ENCODE results near the gene COA3.
A peak's percentile ranks its signal among the peaks of the same experiment; 100 is the strongest.
"Not testable (repeated sequence)": the region's sequence is repeated elsewhere in the genome, so short reads cannot be mapped to it uniquely, and the experiment has no call there.

COA3 gene

DNA sequence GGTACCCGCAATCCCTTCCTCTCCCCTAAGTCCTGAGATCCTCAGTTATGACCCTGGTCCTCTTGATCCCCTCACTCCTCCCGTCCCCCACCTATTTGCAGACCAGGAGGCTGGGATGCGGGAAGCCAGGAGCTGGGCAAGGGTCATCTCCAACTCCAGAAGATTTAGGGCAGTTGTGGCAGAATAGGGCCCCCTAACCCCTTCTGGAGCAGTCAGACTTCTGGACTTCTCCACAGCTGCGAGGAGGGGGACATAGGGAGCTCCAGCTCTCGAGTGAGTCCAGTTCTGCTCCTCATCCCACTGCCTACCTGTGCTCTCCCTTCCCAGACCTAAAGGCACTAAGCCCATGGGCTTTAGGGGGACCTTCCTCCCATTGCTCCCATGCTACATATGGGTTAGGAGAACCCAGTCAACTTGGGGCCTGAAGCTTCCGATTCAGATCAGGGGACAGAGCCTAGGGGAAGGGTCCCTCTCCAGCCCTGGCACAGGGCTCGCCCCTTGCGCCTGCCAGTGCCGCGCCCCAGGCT, 16.8 kb downstream of the COA3 start:
- no peak for DNase-seq (ENCODE audit: low read depth)

DNA sequence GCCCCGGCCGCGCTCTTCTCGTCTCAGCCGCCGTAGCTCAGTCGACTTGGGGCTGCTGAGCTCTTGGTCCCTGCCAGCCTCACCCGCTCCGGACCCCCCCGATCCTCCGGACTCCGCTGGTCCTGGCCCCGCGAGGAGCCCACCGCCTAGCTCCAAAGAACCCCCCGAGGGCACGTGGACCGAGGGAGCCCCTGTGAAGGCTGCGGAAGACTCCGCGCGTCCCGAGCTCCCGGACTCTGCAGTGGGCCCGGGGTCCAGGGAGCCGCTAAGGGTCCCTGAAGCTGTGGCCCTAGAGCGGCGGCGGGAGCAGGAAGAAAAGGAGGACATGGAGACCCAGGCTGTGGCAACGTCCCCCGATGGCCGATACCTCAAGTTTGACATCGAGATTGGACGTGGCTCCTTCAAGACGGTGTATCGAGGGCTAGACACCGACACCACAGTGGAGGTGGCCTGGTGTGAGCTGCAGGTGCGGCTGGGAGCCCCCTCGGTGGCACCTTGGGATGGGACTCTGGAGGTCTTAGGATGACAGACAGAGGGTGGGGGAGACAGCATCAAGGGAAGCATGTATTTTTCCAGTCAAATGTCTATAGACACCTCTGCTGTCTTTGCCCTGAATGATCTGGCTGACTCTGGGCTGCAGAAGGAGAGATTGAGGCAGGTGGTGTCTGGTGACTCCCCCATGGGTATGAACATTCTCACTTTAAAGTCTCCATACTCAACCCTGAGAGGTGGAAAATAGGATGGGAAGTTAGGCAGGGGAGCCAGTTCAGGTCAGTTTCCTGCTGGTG, 17.5 kb downstream of the COA3 start:
- no peak for DNase-seq (ENCODE audit: low read depth)

DNA sequence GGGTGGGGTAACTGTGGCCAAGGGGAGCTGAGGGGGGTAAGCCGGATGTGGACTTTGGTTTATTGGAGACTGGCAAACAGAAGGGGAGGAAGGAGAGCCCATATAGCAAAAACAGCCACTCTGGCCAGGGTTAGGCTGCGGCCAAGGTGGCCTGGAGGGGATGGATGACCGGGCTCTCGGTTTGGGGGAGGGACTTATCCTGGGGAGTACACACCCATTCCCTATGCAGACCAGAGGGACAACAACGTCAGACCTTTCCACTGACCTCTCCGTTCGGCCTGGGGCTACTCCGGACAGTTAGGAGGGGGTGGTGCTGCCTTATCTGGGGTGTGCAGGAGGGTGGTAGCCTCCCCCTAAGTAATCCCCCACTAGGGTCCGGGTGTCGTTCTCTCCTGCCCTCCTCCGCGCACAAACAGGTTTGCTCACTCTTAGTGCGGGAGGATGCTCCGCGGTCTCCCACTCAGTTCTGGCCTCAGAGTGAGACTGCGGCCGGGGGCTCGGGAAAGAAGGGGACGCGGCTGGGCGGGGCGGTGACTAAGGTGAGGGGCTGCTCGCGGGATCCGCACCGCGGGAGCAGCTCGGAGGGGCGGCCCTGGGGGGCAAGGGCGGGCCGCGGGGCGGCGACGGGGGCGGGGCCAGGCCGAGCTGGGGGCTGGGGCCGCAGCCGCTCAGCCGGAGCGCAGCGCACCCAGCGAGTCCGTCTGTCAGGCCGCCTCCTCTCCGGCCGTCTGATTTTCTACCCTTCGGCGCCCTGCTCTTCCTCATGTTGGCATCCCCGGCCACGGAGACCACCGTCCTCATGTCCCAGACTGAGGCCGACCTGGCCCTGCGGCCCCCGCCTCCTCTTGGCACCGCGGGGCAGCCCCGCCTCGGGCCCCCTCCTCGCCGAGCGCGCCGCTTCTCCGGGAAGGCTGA, 18.3 kb downstream of the COA3 start, which contains the start of gene WNK4:
WNK4 (plus strand) TSS at position 675 of the 915 bp plus-strand sequence; CDS start at position 764, 89 bp downstream.
- peak; percentile 29 for DNase-seq (ENCODE audit: low read depth)

DNA sequence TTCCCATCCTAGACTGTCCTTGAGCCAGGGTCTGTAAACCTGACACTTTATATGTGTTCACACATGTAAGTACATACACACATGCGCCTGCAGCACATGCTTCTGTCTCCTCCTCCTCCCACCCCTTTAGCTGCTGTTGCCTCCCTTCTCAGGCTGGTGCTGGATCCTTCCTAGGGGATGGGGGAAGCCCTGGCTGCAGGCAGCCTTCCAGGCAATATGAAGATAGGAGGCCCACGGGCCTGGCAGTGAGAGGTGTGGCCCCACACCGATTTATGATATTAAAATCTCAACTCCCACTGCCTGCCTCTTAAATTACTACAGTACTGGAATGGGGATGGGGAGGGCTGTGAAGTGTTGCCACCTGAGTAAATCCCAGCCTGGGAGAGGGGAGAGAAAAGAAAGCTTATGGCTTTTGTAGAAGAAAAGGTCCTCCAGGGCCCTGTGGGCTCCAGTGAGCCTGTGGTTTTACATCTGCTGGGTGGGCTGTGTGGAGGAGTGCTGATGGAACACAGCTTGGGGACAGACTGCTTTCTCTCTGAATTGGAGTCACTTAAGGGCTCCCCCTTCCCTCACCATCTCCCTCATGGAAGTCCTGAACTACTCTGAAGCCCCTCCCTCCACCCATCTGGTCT, 19.1 kb downstream of the COA3 start:
- DNase-seq (ENCODE audit: low read depth), result no peak

DNA sequence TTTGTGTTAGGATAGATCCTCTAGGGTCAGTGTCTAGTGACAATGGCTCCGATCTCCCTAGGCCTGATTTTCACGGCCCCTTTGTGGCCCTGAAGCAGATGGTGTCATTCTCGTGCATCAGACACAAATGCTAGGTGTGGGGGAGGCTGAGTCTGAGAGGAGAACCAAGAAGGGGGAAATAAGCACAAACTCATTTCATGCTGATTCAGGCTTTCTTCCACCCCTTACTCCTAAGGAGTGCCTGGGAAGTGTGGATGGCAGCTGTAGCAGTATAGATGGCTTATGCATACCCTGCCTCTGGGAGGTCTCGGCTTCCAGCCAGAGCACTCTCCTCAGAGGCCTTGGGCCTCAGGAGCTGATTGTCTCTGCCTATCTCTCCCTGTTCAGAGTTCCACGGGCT, 19.9 kb downstream of the COA3 start:
- DNase-seq (ENCODE audit: low read depth), result no peak

DNA sequence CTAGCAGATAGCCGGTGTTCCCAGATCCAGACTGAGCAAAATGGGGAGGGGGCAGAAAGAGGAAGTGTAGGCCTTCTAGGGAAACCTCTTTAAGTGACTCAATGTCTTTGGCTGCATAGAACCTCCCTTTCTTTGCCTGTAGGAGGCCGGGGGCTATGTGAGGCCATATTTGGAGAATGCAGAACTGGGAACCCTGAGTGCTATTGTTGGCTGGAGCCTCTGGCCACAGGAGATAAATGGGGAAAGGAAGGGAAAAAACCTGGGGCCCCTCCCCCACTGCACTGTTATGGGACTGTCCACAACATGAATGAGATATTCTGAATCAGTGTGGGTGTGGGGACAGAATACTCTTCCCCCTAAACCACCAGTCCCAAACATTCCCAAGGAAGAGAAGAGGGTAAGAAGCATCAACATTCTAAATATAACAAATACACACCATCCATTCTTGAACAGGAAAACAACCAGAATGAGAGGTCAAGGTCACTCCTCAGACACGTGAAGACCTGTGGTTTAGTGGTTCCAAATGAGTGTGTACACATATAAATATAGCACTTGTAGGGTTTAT, 22.9 kb downstream of the COA3 start:
- peak; percentile 33 for DNase-seq (ENCODE audit: low read depth)

DNA sequence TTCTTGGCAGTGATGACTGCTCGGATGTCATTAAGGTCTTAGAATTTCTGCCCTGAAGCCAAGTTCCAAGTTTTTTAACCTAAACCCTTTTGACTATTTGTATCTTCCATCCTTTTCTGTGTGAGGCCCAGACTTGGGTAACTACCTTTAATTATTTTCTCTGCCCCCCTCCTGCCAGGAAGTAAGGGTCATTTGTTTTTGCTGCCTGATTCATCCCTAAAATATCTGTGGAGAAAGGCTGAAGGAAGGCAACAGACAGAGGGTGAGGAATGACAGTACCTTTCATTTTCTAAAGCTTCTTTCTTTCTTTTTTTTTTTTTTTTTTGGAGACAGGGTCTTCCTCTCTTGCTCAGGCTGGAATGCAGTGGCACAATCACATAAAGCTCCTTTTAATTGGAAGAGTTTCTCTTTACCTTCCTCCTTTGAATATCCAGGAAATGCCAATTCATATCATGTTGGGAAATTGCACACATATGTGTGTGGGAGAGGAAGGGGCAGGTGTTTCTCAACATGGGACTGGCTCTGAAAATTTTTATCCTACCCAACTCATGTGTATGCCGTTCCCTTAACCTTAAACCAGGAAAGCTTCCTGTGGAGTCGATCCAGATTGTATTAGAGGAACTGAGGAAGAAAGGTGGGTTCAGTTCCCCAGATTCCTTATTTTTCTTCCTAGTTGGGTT, 24.3 kb downstream of the COA3 start:
- DNase-seq (ENCODE audit: low read depth), result peak; percentile 52

DNA sequence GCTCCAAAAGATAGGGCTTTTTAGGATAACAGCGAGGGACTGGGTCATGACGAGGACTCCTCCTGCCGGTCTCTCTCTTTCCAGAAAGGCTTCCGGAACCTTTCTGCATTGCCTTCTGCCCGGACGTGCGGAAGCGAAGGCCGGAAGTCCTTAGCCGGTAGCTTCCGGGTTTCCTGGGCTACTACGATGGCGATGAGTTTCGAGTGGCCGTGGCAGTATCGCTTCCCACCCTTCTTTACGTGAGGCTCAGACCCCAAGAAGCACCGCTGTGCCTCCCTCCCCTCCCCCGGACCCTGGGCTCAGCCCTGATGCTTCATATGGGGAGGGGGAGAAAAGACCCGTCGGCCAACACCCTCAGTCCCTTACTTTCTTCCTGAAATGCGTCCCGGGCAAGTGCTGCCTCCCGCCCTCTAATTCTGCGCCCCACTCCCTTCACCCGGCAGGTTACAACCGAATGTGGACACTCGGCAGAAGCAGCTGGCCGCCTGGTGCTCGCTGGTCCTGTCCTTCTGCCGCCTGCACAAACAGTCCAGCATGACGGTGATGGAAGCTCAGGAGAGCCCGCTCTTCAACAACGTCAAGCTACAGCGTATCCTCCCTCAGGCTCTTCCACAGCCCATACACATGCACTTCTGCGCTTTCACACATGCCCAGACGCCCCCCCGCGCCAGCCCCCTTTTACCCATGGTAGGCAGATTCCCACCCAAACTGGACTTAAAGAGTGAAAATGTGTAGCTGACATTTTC, 25.0 kb downstream of the COA3 start, which contains the start of gene VPS25:
VPS25 (plus strand) TSS at position 160 of the 746 bp plus-strand sequence; CDS start at position 187, 27 bp downstream.
- DNase-seq (ENCODE audit: low read depth), result peak; percentile 84

DNA sequence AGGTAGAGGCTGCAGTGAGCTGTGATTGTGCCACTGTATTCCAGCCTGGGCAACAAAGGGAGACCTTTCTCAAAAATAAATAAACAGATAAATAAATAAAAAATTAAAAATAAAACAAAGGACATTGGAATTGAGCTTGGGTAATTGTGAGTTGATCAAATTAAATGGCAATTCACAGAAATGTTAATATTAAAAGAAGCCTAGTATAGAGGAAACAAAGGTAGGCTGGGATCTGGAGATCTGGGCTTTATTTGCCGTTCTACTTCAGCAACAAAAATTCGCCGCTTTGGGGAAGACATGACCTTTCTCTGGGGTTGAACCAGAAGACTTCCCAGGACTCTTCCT, 25.6 kb downstream of the COA3 start:
- DNase-seq (ENCODE audit: low read depth), result no peak

DNA sequence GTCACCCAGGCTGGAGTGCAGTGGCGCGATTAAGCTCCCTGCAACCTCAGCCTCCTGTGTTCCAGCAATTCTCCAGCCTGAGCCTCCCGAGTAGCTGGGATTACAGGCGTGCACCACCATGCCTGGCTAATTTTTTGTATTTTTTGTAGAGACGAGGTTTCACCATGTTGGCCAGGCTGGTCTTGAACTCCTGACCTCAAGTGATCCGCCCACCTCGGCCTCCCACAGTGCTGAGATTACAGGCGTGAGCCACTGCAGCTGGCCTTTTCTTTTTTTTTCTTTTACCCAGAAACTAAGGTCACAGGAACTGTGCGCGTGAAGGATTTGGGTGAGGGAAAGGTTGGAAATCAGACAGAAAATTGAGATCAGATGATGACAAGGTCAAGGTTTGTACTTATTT, 28.5 kb downstream of the COA3 start:
- DNase-seq (ENCODE audit: low read depth), result not testable (repeated sequence)

DNA sequence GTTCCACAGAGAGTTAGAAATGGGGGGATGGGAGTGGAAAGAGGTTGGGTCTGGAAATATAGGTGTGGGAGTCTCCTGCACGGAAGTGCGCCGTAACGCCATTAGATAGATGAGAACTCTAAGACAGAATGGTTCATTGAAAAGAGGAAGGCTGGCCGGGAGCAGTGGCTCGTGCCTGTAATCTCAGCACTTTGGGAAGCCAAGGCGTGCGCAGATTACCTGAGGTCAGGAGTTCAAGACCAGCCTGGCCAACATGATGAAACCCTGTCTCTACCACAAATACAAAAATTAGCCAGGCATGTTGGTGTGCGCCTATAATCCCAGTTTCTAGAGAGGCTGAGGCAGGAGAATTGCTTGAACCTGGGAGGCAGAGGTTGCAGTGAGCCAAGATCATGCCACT, 30.5 kb downstream of the COA3 start:
- DNase-seq (ENCODE audit: low read depth), result not testable (repeated sequence)

DNA sequence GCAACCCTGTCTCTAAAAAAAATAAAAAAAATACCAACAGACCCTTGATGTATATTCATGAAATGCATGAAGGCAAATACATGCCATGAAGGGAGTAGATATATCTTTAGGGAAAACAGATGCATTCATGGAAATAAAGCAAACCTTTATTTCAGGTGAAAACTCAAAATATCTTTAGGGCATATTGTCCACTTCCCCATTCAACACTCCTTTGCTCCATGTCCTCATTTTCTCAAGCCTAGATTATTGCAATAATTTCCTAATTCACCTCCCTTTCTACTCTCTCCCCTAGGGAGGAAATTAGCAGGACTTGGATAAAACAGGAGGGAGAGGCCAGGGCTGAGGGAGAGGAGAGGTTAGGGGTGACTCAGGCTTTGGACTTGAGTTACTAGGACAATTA, 31.0 kb downstream of the COA3 start:
- DNase-seq (ENCODE audit: low read depth), result no peak

DNA sequence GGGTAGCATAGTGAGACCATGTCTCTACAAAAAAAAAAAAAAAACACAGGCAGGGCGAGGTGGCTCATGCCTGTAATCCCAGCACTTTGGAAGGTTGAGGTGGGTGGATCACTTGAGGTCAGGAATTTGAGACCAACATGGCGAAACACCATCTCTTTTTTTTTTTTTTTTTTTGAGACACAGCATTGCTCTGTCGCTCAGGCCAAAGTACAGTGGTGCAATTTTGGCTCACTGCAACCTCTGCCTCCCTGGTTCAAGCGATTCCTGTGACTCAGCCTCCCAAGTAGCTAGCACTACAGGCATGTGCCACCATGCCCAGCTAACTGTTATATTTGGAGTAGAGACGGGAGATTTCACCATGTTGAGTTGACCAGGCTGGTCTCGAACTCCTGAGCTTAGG, 32.4 kb downstream of the COA3 start:
- DNase-seq (ENCODE audit: low read depth), result no peak

DNA sequence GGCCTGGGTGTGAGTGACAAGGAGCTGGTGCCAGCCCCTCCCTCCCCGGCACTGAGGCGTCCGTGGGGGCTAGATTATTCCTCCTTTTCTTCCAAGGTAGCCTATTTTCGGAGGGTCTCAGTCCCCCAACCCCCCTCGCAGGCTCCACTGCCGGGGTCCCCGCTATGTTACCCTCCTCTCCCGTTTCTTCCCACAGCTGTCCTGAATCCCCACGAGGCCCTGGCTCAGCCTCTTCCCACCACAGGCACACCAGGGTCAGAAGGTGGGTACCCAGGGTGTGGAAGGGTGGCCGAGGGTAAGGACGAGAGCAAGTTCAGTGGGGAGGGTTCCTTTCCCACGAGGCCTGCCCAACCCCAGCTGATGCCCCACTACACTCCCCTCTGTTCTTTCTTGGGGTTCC, 36.9 kb downstream of the COA3 start:
- DNase-seq (ENCODE audit: low read depth), result no peak

DNA sequence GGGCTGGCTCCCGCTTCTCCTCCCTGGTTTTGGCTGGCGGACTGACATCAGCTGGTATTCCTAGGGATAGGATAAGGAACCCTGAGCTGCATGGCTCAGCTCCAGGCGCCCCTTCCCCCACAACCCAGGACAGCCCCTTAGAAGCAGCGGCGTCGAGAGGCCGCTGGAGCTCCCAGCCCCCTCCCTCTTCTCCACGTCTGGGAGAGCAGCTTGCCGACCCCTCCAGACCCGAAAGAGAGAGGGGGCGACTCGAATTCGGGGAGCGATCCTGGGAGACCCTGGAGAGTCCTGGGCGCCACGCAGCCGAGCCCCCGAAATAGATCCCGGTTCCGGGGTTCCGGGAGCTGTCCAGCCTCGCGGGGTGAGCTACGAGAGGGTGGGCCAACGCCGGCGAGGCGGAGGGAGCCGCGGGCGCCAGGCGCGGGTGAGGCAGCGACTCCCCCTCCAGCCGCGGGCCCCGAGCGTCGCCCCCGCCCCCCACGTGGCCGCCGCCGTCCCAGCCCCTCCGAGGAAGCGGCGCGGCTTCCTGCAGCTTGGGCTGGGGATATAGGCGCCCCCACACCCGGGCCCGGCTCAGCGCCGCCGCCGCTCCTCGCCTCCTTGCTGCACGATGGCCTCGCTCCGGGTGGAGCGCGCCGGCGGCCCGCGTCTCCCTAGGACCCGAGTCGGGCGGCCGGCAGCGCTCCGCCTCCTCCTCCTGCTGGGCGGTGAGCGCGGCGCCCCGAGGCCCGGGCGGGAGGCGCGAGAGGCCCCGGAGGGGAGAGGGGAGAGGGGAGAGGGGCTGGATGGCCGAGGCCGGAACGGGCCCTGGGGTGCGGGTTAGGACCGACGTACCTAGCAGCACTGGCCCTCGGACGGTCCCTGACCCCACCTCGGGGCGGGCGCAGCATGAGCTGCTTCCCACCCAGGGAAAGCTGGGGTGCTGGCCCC, 37.6 kb downstream of the COA3 start, which contains the start of gene RAMP2:
RAMP2 (plus strand) TSS at position 576 of the 930 bp plus-strand sequence; CDS start at position 611, 35 bp downstream.
- DNase-seq (ENCODE audit: low read depth), result no peak

DNA sequence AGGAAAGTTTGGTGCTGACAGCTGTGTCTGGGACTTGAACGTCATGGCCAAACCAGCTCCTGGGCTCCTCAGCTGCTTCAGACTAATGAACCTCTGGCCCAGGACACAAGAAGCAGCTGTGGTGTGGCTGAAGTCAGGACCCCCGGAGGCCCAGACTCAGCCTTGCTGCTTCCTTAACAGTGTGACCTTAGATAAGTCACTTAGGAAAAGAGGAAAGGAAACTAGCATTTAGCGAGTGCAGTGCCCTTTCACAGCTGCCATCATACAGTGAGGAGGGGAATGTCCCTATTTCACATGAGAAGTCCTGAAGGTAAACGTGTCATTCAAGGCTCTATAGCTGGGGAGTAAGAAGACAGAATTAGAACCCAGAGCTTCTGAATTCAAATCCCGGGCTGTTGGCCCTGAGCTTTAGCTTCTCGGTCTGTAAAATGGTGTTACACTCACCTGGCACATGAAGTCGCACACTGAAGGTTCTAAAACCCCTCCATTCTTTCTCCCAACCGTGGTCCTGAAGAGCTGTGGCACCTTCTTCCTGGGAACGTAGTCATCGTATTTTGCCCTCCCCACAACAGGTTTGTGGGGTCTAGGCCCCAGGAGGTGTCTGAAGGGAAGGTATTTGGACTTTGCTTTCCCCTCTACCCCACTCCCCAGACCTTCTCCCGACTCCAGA, 38.4 kb downstream of the COA3 start:
- no peak for DNase-seq (ENCODE audit: low read depth)

DNA sequence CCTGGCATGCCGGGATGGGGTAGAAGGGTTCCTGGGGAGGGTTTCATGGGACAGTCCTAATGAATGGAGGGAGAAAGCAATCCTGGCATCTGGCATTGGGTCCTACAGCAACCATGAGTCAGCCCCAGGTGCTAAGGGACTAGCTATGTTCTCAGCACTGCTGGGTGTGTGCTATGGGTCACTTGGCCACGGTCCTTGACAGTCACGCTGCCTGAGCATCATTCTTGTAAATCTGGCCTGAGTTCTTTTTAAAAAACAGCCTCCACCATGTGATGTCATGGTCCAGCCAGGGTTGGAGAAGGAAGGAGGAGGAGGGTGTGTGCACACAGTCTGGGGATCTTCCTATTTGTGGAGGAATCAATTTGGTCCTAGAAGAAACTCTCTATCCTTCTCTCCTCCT, 43.7 kb downstream of the COA3 start:
- no peak for DNase-seq (ENCODE audit: low read depth)

DNA sequence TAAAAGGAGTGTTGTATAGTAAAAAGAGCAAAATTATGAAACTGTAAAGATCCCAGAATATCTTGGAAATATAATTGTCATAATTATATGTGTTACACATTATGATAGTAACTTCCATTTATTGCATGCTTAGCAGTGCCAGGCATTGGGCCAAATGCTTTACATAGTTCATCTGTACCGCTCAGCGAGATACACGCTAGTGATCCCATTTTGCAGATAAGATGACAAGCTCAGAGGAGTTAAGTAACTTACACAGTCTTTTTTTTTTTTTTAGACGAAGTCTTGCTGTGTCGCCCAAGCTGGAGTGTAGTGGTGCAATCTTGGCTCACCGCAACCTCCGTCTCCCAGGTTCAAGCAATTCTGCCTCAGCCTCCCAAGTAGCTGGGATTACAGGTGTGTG, 46.9 kb downstream of the COA3 start:
- peak; percentile 78 for DNase-seq (ENCODE audit: low read depth)
